Suppressor macrophage treated with lipopolysaccharide for 1 hour (primary cell): Measurements from ENCODE around the gene ITSN2.
"Not testable (repeated sequence)": the region's sequence is repeated elsewhere in the genome, so short reads cannot be mapped to it uniquely, and the experiment has no call there.

Experiments used
- DNase-seq, 3 donors: peaks; one replicate each; pipeline ENCODE4 v3.0.0-alpha.2; 2020 to 2022

Gene ITSN2

GRCh38 chr2:24362253-24362652, 1.9 kb upstream of the ITSN2 start:
- no peak for DNase-seq

GRCh38 chr2:24360963-24361330, 611 bp upstream of the ITSN2 start:
- DNase-seq, result no peak

- DNase-seq, result peak in 1 of 3 donors; percentile 35
Measured at GRCh38 chr2:24359129-24360049, 947 bp downstream of the ITSN2 start.

GRCh38 chr2:24357767-24358166, 2.6 kb downstream of the ITSN2 start:
- not testable (repeated sequence) for DNase-seq

GRCh38 chr2:24357115-24357514, 3.2 kb downstream of the ITSN2 start:
- not testable (repeated sequence) for DNase-seq

- peak in 2 of 3 donors; percentile 42 to 46 for DNase-seq
Measured at GRCh38 chr2:24354957-24355356, 5.4 kb downstream of the ITSN2 start.

- DNase-seq, result peak in 2 of 3 donors; percentile 39 to 47
Measured at GRCh38 chr2:24354395-24354794, 5.9 kb downstream of the ITSN2 start.

- no peak for DNase-seq
Measured at GRCh38 chr2:24353973-24354372, 6.4 kb downstream of the ITSN2 start.

- no peak for DNase-seq
Measured at GRCh38 chr2:24353364-24353763, 7.0 kb downstream of the ITSN2 start.

- DNase-seq, result no peak
Measured at GRCh38 chr2:24352664-24353063, 7.7 kb downstream of the ITSN2 start.

GRCh38 chr2:24351981-24352380, 8.4 kb downstream of the ITSN2 start:
- DNase-seq, result no peak

- no peak for DNase-seq
Measured at GRCh38 chr2:24351627-24351938, 8.8 kb downstream of the ITSN2 start.

GRCh38 chr2:24350826-24351626, 9.3 kb downstream of the ITSN2 start:
- no peak for DNase-seq

- DNase-seq, result no peak
Measured at GRCh38 chr2:24349097-24349496, 11.2 kb downstream of the ITSN2 start.

- no peak for DNase-seq
Measured at GRCh38 chr2:24345937-24346336, 14.4 kb downstream of the ITSN2 start.

GRCh38 chr2:24343225-24343882, 17.0 kb downstream of the ITSN2 start:
- peak in 2 of 3 donors; percentile 53 to 57 for DNase-seq

GRCh38 chr2:24342110-24342910, 18.0 kb downstream of the ITSN2 start:
- peak in 1 of 3 donors; percentile 36 for DNase-seq

GRCh38 chr2:24339856-24340262, 20.5 kb downstream of the ITSN2 start:
- DNase-seq, result no peak

GRCh38 chr2:24339098-24339497, 21.2 kb downstream of the ITSN2 start:
- DNase-seq, result not testable (repeated sequence)

- no peak for DNase-seq
Measured at GRCh38 chr2:24337890-24338289, 22.4 kb downstream of the ITSN2 start.

- DNase-seq, result peak in 1 of 3 donors; percentile 37
Measured at GRCh38 chr2:24336811-24337210, 23.5 kb downstream of the ITSN2 start.

- no peak for DNase-seq
Measured at GRCh38 chr2:24334245-24334633, 26.1 kb downstream of the ITSN2 start.
